Stomach (tissue), 4 donors: Measurements from ENCODE around the gene SGPL1.

Experiments
- CTCF ChIP-seq, 7 experiments: fragments of 450-650 bp in 4 of 7; fragments of 200-600 bp in 3 of 7; sonication (generic) in 3 of 7; IDR thresholded peaks; one replicate each; pipeline ENCODE4 v1.5.1; 2016 to 2019; ENCODE audit warnings: antibody characterized with exemption in 7 of 7, control low read depth in 2 of 7, mild to moderate bottlenecking in 1 of 7
- POLR2A ChIP-seq, 4 donors: fragments of 450-650 bp; IDR thresholded peaks; one replicate each; pipeline ENCODE4 v1.6.1; 2016; ENCODE audit warnings: antibody characterized with exemption in 4 of 4, control low read depth in 2 of 4, mild to moderate bottlenecking in 1 of 4, moderate library complexity in 1 of 4
- POLR2AphosphoS5 ChIP-seq, 3 donors: sonication (generic); formaldehyde crosslinking; IDR thresholded peaks; one replicate each; pipeline ENCODE4 v1.6.1; 2016; ENCODE audit warnings: antibody characterized with exemption in 3 of 3

GRCh38 chr10:70912556-70912955, 96.8 kb downstream of the SGPL1 start:
- TF ChIP-seq CTCF (IDR thresholded peaks at IDR 0.05): no peak
- no peak for TF ChIP-seq POLR2AphosphoS5 (IDR thresholded peaks at IDR 0.05)
- TF ChIP-seq POLR2A (IDR thresholded peaks at IDR 0.05): no peak
